Occipital lobe (tissue), 2 donors: ENCODE results near the gene FGF1. TPM values are rescaled to one million over a fixed set of nuclear protein-coding genes. Genes with fewer than 3 reads are reported as not detected.
A peak's percentile ranks its signal among the peaks of the same experiment; 100 is the strongest.

ENCODE experiments used
- DNase-seq: peaks from one replicate; lab custom pipeline; 2025; lab: John Stamatoyannopoulos, UW
- total RNA-seq: library from RNA; depleted of rRNA; stranded (reverse); fragments of >200 nt; gene quantifications from one replicate; pipeline ENCODE4 v1.2.3, GENCODE V29; 2014

The FGF1 gene
- total RNA-seq, 1 donor from 2014 or later = 6.9 TPM

GRCh38 chr5:142697356-142698255 lies 11.7 kb upstream of the FGF1 start:
- DNase-seq = no peak

GRCh38 chr5:142696379-142696778 lies 10.5 kb upstream of the FGF1 start:
- DNase-seq = no peak

- DNase-seq = no peak
Measured at GRCh38 chr5:142694092-142694856, 8.4 kb upstream of the FGF1 start.

- DNase-seq = no peak
Measured at GRCh38 chr5:142692321-142692894, 6.5 kb upstream of the FGF1 start.

- no peak for DNase-seq
Measured at GRCh38 chr5:142690667-142691066, 4.8 kb upstream of the FGF1 start.

- DNase-seq = no peak
Measured at GRCh38 chr5:142689081-142689480, 3.2 kb upstream of the FGF1 start.

GRCh38 chr5:142688281-142688989 lies 2.5 kb upstream of the FGF1 start:
- no peak for DNase-seq

GRCh38 chr5:142686968-142687367 lies 1.1 kb upstream of the FGF1 start:
- no peak for DNase-seq

GRCh38 chr5:142686210-142686734 lies 382 bp upstream of the FGF1 start:
- DNase-seq = peak; percentile 38

GRCh38 chr5:142684508-142685041 lies 1.3 kb downstream of the FGF1 start:
- DNase-seq = peak; percentile 87

- DNase-seq = no peak
Measured at GRCh38 chr5:142683881-142684505, 1.9 kb downstream of the FGF1 start.

GRCh38 chr5:142683116-142683515 lies 2.8 kb downstream of the FGF1 start:
- no peak for DNase-seq

- DNase-seq = no peak
Measured at GRCh38 chr5:142680605-142681259, 5.2 kb downstream of the FGF1 start.

GRCh38 chr5:142679744-142680143 lies 6.1 kb downstream of the FGF1 start:
- DNase-seq = no peak

- DNase-seq = no peak
Measured at GRCh38 chr5:142678529-142678928, 7.4 kb downstream of the FGF1 start.

- no peak for DNase-seq
Measured at GRCh38 chr5:142677198-142677597, 8.7 kb downstream of the FGF1 start.

- DNase-seq = no peak
Measured at GRCh38 chr5:142676318-142676717, 9.6 kb downstream of the FGF1 start.

GRCh38 chr5:142674531-142675469 lies 11.1 kb downstream of the FGF1 start:
- DNase-seq = no peak

- no peak for DNase-seq
Measured at GRCh38 chr5:142671801-142672200, 14.1 kb downstream of the FGF1 start.
